Osteoblast (primary cell): ENCODE data around the gene OTOA. TPM values are rescaled to one million over a fixed set of nuclear protein-coding genes. Genes with fewer than 3 reads are reported as not detected.
"Not testable (repeated sequence)": the region's sequence is repeated elsewhere in the genome, so short reads cannot be mapped to it uniquely, and the experiment has no call there.

Source experiments
- DNase-seq: peaks from one replicate; pipeline ENCODE4 v3.0.0; 2011; ENCODE audit warnings: low spot score, mixed read lengths; ENCODE audit not compliant: insufficient read length; ENCODE audit errors: missing footprints
- H2AFZ ChIP-seq: 2 replicates; pipeline ENCODE4 v1.6.0; 2011; ENCODE audit warnings: mild to moderate bottlenecking, low read length
- H3K27ac ChIP-seq: 2 replicates; pipeline ENCODE4 v1.5.1; 2011; ENCODE audit warnings: mild to moderate bottlenecking, low read depth, low read length, moderate library complexity
- H3K27me3 ChIP-seq: 2 replicates; pipeline ENCODE4 v1.6.0; 2012; ENCODE audit warnings: mild to moderate bottlenecking, control low read depth, inconsistent platforms, low read length, moderate library complexity; ENCODE audit not compliant: insufficient read depth
- H3K36me3 ChIP-seq: 2 replicates; pipeline ENCODE4 v1.5.1; 2011; ENCODE audit warnings: mild to moderate bottlenecking, low read length, control low read depth, moderate library complexity; ENCODE audit not compliant: insufficient read depth
- H3K4me1 ChIP-seq: 2 replicates; pipeline ENCODE4 v1.5.1; 2011; ENCODE audit warnings: mild to moderate bottlenecking, low read length, control low read depth, moderate library complexity; ENCODE audit not compliant: insufficient read depth
- H3K4me2 ChIP-seq: 2 replicates; pipeline ENCODE4 v1.6.0; 2011; ENCODE audit warnings: mild to moderate bottlenecking, low read length; ENCODE audit not compliant: insufficient read depth
- H3K4me3 ChIP-seq: fragments of 200-600 bp; sonication (generic); 3 replicates; pipeline ENCODE4 v1.5.1; 2012; ENCODE audit warnings: mild to moderate bottlenecking, low read length, inconsistent platforms; ENCODE audit not compliant: insufficient read depth
- H3K79me2 ChIP-seq: 2 replicates; pipeline ENCODE4 v1.6.0; 2012; ENCODE audit warnings: mild to moderate bottlenecking, low read length, control low read depth, inconsistent platforms; ENCODE audit not compliant: insufficient read depth
- H3K9me3 ChIP-seq: 2 replicates; pipeline ENCODE4 v1.5.1; 2011; ENCODE audit warnings: low read depth, low read length, control low read depth
- H4K20me1 ChIP-seq: 2 replicates; pipeline ENCODE4 v1.6.0; 2012; ENCODE audit warnings: mild to moderate bottlenecking, low read length, control low read depth; ENCODE audit not compliant: insufficient read depth
- CTCF ChIP-seq: IDR thresholded peaks from 2 replicates; pipeline ENCODE4 v1.5.1; 2011; ENCODE audit warnings: mild to moderate bottlenecking, low read depth, low read length, moderate library complexity; ENCODE audit errors: extremely low read depth
- total RNA-seq: library from RNA; depleted of rRNA; stranded (reverse); fragments of >200 nt; gene quantifications from 2 replicates; pipeline ENCODE4 v1.2.3, GENCODE V29; 2012

The OTOA gene
- total RNA-seq, 1 donor, result under 0.01 TPM

- Histone ChIP-seq H3K27ac (no peak overlapping the region), H2AFZ (no peak overlapping the region), H3K36me3 (no peaks in the 10 kb centered on the region), H3K4me3 (no peak overlapping the region), H3K9me3 (no peaks in the 10 kb centered on the region), H3K27me3 (no peaks in the 10 kb centered on the region), H3K4me2 (no peak overlapping the region), H3K4me1 (no peaks in the 10 kb centered on the region), H3K79me2 (no peaks in the 10 kb centered on the region), H4K20me1 (no peaks in the 10 kb centered on the region)
- no peak for DNase-seq
- TF ChIP-seq CTCF, result no peak
Observed at GRCh38 chr16:21723532-21723931, 59.8 kb downstream of the OTOA start.

GRCh38 chr16:21727344-21727743 is 63.6 kb downstream of the OTOA start:
- Histone ChIP-seq H2AFZ (no peak overlapping the region), H3K79me2 (no peaks in the 10 kb centered on the region), H3K4me3 (no peak overlapping the region), H3K27me3 (no peaks in the 10 kb centered on the region), H3K27ac (no peak overlapping the region), H3K9me3 (no peaks in the 10 kb centered on the region), H4K20me1 (no peaks in the 10 kb centered on the region), H3K4me2 (no peak overlapping the region), H3K36me3 (no peaks in the 10 kb centered on the region), H3K4me1 (no peaks in the 10 kb centered on the region)
- DNase-seq, result no peak
- no peak for TF ChIP-seq CTCF

- DNase-seq, H3K36me3 ChIP-seq, H3K4me2 ChIP-seq, H3K27ac ChIP-seq, H3K79me2 ChIP-seq, H3K27me3 ChIP-seq, H3K4me1 ChIP-seq, H4K20me1 ChIP-seq, H3K9me3 ChIP-seq, H3K4me3 ChIP-seq, H2AFZ ChIP-seq: not testable (repeated sequence)
Observed at GRCh38 chr16:21731233-21731632, 67.5 kb downstream of the OTOA start.

GRCh38 chr16:21740637-21741036 is 76.9 kb downstream of the OTOA start:
- not testable (repeated sequence) for H4K20me1 ChIP-seq, H3K27me3 ChIP-seq, H3K4me1 ChIP-seq, DNase-seq, H2AFZ ChIP-seq, H3K9me3 ChIP-seq, H3K36me3 ChIP-seq, H3K4me3 ChIP-seq, H3K27ac ChIP-seq, H3K79me2 ChIP-seq, H3K4me2 ChIP-seq

- not testable (repeated sequence) for H3K9me3 ChIP-seq, H4K20me1 ChIP-seq, H3K27ac ChIP-seq, H3K4me2 ChIP-seq, H2AFZ ChIP-seq, H3K36me3 ChIP-seq, H3K4me3 ChIP-seq, H3K79me2 ChIP-seq, H3K4me1 ChIP-seq, DNase-seq, H3K27me3 ChIP-seq
Observed at GRCh38 chr16:21756192-21757079, 92.7 kb downstream of the OTOA start.

- not testable (repeated sequence) for H2AFZ ChIP-seq, H3K9me3 ChIP-seq, H3K36me3 ChIP-seq, H3K4me1 ChIP-seq, H3K4me2 ChIP-seq, H3K4me3 ChIP-seq, H3K79me2 ChIP-seq, H3K27me3 ChIP-seq, H3K27ac ChIP-seq, H4K20me1 ChIP-seq, DNase-seq
Observed at GRCh38 chr16:21757080-21757671, 93.4 kb downstream of the OTOA start.

GRCh38 chr16:21768280-21768679 is 104.5 kb downstream of the OTOA start:
- H3K4me2 ChIP-seq, H3K79me2 ChIP-seq, H3K36me3 ChIP-seq, H3K4me1 ChIP-seq, H3K27ac ChIP-seq, H3K4me3 ChIP-seq, H3K27me3 ChIP-seq, H4K20me1 ChIP-seq, H3K9me3 ChIP-seq, DNase-seq, H2AFZ ChIP-seq: not testable (repeated sequence)
